WERI-Rb-1 (cell line): ENCODE results near the gene GFPT2.

Experiments
- DNase-seq: peaks from one replicate; pipeline ENCODE4 v3.0.0-alpha.2; 2020
- H3K27ac ChIP-seq: fragments of 250-450 bp; sonication (Bioruptor Pico); 2 replicates; pipeline ENCODE4 v1.5.1; 2020; ENCODE audit warnings: mild to moderate bottlenecking, moderate library complexity
- H3K27me3 ChIP-seq: fragments of 250-450 bp; sonication (Bioruptor Pico); 2 replicates; pipeline ENCODE4 v1.5.1; 2021; ENCODE audit warnings: mild to moderate bottlenecking, low read depth, moderate library complexity; ENCODE audit not compliant: insufficient read depth, severe bottlenecking
- H3K36me3 ChIP-seq: fragments of 250-450 bp; sonication (Bioruptor Pico); 2 replicates; pipeline ENCODE4 v1.5.1; 2020; ENCODE audit warnings: mild to moderate bottlenecking, moderate library complexity
- H3K4me3 ChIP-seq: 2 replicates; pipeline ENCODE4 v1.5.1; 2011; ENCODE audit warnings: low read depth, mild to moderate bottlenecking, control low read depth, low read length
- H3K9me3 ChIP-seq: fragments of 250-450 bp; sonication (Bioruptor Pico); 2 replicates; pipeline ENCODE4 v1.5.1; 2021; ENCODE audit warnings: mild to moderate bottlenecking, moderate library complexity; ENCODE audit not compliant: severe bottlenecking
- CTCF ChIP-seq: IDR thresholded peaks from 2 replicates; pipeline ENCODE4 v1.5.1; 2011; ENCODE audit warnings: low read depth, mild to moderate bottlenecking, control low read depth, inconsistent platforms, low read length

GFPT2 gene

GRCh38 chr5:180360078-180360957 is 7.2 kb upstream of the GFPT2 start:
- H3K9me3 ChIP-seq, result no peaks in the 10 kb centered on the region

GRCh38 chr5:180358694-180359093 is 5.6 kb upstream of the GFPT2 start:
- Histone ChIP-seq H3K36me3 (no peaks in the 10 kb centered on the region), H3K27ac (no peak overlapping the region), H3K9me3 (no peaks in the 10 kb centered on the region), H3K4me3 (no peak overlapping the region), H3K27me3 (no peaks in the 10 kb centered on the region)
- no peak for DNase-seq
- TF ChIP-seq CTCF, result no peak

More at GRCh38 chr5:180360078-180360957, 7.2 kb upstream of the GFPT2 start:
- Histone ChIP-seq H3K4me3 (no peak overlapping the region), H3K27ac (no peak overlapping the region), H3K36me3 (no peaks in the 10 kb centered on the region), H3K27me3 (no peaks in the 10 kb centered on the region)
- no peak for DNase-seq
- TF ChIP-seq CTCF, result no peak

- DNase-seq, result no peak
- TF ChIP-seq CTCF, result no peak
- Histone ChIP-seq H3K4me3 (no peak overlapping the region), H3K36me3 (no peaks in the 10 kb centered on the region), H3K27me3 (no peaks in the 10 kb centered on the region), H3K27ac (no peak overlapping the region), H3K9me3 (no peaks in the 10 kb centered on the region)
Measured at GRCh38 chr5:180358179-180358578, 5.0 kb upstream of the GFPT2 start.

GRCh38 chr5:180354966-180355365 is 1.8 kb upstream of the GFPT2 start:
- Histone ChIP-seq H3K27ac (no peak overlapping the region), H3K4me3 (no peak overlapping the region), H3K36me3 (no peaks in the 10 kb centered on the region), H3K27me3 (no peaks in the 10 kb centered on the region), H3K9me3 (no peaks in the 10 kb centered on the region)
- DNase-seq, result no peak
- no peak for TF ChIP-seq CTCF

GRCh38 chr5:180353980-180354452 is 880 bp upstream of the GFPT2 start:
- no peak overlapping the region for H3K27ac ChIP-seq
- H3K36me3 ChIP-seq, result no peaks in the 10 kb centered on the region
- no peak for DNase-seq
- peak overlapping the region; percentile 65 for H3K4me3 ChIP-seq
- H3K27me3 ChIP-seq, result no peaks in the 10 kb centered on the region
- no peak for TF ChIP-seq CTCF
- no peaks in the 10 kb centered on the region for H3K9me3 ChIP-seq
